ENCODE measurements around the gene POLR3B. TPM values are rescaled to one million over a fixed set of nuclear protein-coding genes. Genes with fewer than 3 reads are reported as not detected.

Gene POLR3B
- total RNA-seq, 1 experiment from 2014 or later: 10.7 TPM

DNA sequence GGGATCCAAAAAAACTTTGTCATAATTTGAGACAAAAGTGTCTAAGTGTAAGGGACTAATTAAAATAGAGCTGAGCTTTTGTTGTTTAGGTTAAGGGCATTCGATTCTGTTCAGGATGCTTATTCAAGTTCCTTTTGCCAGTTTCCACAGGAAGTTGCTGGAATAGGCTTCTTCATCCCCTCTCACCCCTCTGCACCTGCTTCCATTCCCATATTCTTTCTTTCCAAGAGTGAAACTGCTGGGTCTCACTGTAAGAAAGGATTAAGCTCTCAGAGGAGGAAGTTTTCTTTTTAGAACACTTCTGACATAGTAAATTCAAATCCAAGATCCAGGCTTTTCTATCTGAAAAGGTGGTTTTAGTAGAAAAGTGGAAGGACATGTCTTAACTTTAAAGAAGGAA, 61.4 kb downstream of the POLR3B start (continued):
- TF ChIP-seq, protein P1, sequence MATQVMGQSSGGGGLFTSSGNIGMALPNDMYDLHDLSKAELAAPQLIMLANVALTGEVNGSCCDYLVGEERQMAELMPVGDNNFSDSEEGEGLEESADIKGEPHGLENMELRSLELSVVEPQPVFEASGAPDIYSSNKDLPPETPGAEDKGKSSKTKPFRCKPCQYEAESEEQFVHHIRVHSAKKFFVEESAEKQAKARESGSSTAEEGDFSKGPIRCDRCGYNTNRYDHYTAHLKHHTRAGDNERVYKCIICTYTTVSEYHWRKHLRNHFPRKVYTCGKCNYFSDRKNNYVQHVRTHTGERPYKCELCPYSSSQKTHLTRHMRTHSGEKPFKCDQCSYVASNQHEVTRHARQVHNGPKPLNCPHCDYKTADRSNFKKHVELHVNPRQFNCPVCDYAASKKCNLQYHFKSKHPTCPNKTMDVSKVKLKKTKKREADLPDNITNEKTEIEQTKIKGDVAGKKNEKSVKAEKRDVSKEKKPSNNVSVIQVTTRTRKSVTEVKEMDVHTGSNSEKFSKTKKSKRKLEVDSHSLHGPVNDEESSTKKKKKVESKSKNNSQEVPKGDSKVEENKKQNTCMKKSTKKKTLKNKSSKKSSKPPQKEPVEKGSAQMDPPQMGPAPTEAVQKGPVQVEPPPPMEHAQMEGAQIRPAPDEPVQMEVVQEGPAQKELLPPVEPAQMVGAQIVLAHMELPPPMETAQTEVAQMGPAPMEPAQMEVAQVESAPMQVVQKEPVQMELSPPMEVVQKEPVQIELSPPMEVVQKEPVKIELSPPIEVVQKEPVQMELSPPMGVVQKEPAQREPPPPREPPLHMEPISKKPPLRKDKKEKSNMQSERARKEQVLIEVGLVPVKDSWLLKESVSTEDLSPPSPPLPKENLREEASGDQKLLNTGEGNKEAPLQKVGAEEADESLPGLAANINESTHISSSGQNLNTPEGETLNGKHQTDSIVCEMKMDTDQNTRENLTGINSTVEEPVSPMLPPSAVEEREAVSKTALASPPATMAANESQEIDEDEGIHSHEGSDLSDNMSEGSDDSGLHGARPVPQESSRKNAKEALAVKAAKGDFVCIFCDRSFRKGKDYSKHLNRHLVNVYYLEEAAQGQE (IDR thresholded peaks at IDR 0.05; ENCODE audit: low read depth): no peak
- TF ChIP-seq JUND (IDR thresholded peaks at IDR 0.05): no peak
- no peak for TF ChIP-seq FOSL1 (IDR thresholded peaks at IDR 0.05; ENCODE audit: low read depth)
- no peak for TF ChIP-seq TCF7L2 (IDR thresholded peaks at IDR 0.05; ENCODE audit: borderline replicate concordance, extremely low read depth, insufficient read depth, insufficient read length)

DNA sequence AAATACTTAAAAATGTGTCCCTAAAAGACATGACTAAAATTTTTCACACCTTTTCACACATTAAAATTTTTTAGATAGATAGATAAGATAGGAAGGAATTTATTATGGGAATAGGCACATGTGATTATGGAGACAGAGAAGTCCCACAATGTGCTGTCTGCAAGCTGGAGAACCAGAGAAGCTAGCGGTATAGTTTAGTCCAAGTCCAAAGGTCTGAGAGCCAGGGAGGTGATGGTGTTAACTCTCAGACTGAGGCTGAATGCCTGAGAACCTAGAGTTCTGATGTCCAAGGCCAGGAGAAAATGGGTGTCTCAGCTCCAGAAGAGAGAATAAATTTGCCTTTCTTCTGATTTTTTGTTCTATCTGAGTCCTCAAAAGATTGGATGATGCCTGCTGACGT, 65.7 kb downstream of the POLR3B start:
- no TSS peak for BruUV-seq (replicated peaks)
- H3K9me3 ChIP-seq (ENCODE audit: control insufficient read depth in 1 of 2, insufficient read depth in 1 of 2, low read depth in 1 of 2, low read length in 2 of 2): no peaks in the 10 kb centered on the region
- POLR2A ChIA-PET: interaction anchor here (1.5 kb wide), 1 partner anchor 12 kb away, joined by 3 read pairs; no protein-coding TSS in a partner anchor
- no peaks in the 10 kb centered on the region for H3K27me3 ChIP-seq (ENCODE audit: insufficient read depth, low read length)
- H3K4me1 ChIP-seq (ENCODE audit: control insufficient read depth in 1 of 2, insufficient read depth in 2 of 2, low read length in 2 of 2): peaks cover 11 to 15% of the 10 kb centered on the region in 2 experiments
- RAD21 ChIA-PET (ENCODE audit: low non-redundant PET in 1 of 2, low total read pairs in 2 of 2, uncharacterized antibody in 2 of 2, unreplicated experiment in 2 of 2): no interaction called here
- no peak overlapping the region for H3K9ac ChIP-seq (ENCODE audit: low read length)
- no peak overlapping the region for H2AFZ ChIP-seq (ENCODE audit: low read depth, low read length, poor library complexity, severe bottlenecking)
- intact Hi-C loops (cut with micrococcal nuclease): no loop called here
- ATAC-seq (no peak), DNase-seq (ENCODE audit: low read depth, low spot score) (no peak)
- H3K27ac ChIP-seq (ENCODE audit: low read depth, low read length): no peak overlapping the region
- CTCF ChIA-PET: no interaction called here
- no peaks in the 10 kb centered on the region for H3K36me3 ChIP-seq (ENCODE audit: control insufficient read depth in 1 of 2, insufficient read depth in 2 of 2, low read length in 2 of 2)
- TF ChIP-seq ELF1 (IDR thresholded peaks at IDR 0.05; ENCODE audit: borderline replicate concordance, low read depth) (no peak), POLR2A (IDR thresholded peaks at IDR 0.05; ENCODE audit: borderline replicate concordance, extremely low read depth, insufficient read depth, insufficient read length) (no peak), SP1 (IDR thresholded peaks at IDR 0.05; ENCODE audit: low read depth) (no peak), EGR1 (IDR thresholded peaks at IDR 0.05; ENCODE audit: low read depth) (no peak), FOSL1 (IDR thresholded peaks at IDR 0.05; ENCODE audit: low read depth) (no peak), EZH2 (IDR thresholded peaks at IDR 0.05) (no peak), JUND (IDR thresholded peaks at IDR 0.05) (no peak), ZNF274 (IDR thresholded peaks at IDR 0.05; ENCODE audit: low read depth, low read length) (no peak), EZH2phosphoT487 (IDR thresholded peaks at IDR 0.05; ENCODE audit: borderline replicate concordance) (no peak), CEBPB (IDR thresholded peaks at IDR 0.05; ENCODE audit: low read depth) (no peak)
- TF ChIP-seq, protein P1 (IDR thresholded peaks at IDR 0.05; ENCODE audit: low read depth): no peak
- TF ChIP-seq, protein P2, sequence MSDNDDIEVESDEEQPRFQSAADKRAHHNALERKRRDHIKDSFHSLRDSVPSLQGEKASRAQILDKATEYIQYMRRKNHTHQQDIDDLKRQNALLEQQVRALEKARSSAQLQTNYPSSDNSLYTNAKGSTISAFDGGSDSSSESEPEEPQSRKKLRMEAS (IDR thresholded peaks at IDR 0.05): no peak
- TF ChIP-seq, protein P3, sequence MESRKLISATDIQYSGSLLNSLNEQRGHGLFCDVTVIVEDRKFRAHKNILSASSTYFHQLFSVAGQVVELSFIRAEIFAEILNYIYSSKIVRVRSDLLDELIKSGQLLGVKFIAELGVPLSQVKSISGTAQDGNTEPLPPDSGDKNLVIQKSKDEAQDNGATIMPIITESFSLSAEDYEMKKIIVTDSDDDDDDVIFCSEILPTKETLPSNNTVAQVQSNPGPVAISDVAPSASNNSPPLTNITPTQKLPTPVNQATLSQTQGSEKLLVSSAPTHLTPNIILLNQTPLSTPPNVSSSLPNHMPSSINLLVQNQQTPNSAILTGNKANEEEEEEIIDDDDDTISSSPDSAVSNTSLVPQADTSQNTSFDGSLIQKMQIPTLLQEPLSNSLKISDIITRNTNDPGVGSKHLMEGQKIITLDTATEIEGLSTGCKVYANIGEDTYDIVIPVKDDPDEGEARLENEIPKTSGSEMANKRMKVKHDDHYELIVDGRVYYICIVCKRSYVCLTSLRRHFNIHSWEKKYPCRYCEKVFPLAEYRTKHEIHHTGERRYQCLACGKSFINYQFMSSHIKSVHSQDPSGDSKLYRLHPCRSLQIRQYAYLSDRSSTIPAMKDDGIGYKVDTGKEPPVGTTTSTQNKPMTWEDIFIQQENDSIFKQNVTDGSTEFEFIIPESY (IDR thresholded peaks at IDR 0.05; ENCODE audit: extremely low read depth, insufficient replicate concordance, low read length): no peak
- TF ChIP-seq, protein P4, sequence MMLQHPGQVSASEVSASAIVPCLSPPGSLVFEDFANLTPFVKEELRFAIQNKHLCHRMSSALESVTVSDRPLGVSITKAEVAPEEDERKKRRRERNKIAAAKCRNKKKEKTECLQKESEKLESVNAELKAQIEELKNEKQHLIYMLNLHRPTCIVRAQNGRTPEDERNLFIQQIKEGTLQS (IDR thresholded peaks at IDR 0.05): no peak
- no peaks in the 10 kb centered on the region for H3K9me2 ChIP-seq (ENCODE audit: insufficient read depth)
- H3K79me2 ChIP-seq (ENCODE audit: insufficient read depth, low read length): no peaks in the 10 kb centered on the region
- no peaks in the 10 kb centered on the region for H4K20me1 ChIP-seq (ENCODE audit: insufficient read depth)
- H3K4me3 ChIP-seq (replicated peaks in 1 of 2; ENCODE audit: low read depth in 1 of 2, low read length in 2 of 2): no peak overlapping the region
- H3K4me2 ChIP-seq (ENCODE audit: low read length): no peak overlapping the region

All from HCT116 (cell line).